GM18858 (cell line): ENCODE data around the gene AHCTF1.
"Not testable (repeated sequence)": the region's sequence is repeated elsewhere in the genome, so short reads cannot be mapped to it uniquely, and the experiment has no call there.

ENCODE experiments used
- ATAC-seq: cut with Tn5 transposase; IDR thresholded peaks from one replicate; pipeline ENCODE4 v1.9.1; 2021; ENCODE audit not compliant: unreplicated experiment

Gene AHCTF1

DNA sequence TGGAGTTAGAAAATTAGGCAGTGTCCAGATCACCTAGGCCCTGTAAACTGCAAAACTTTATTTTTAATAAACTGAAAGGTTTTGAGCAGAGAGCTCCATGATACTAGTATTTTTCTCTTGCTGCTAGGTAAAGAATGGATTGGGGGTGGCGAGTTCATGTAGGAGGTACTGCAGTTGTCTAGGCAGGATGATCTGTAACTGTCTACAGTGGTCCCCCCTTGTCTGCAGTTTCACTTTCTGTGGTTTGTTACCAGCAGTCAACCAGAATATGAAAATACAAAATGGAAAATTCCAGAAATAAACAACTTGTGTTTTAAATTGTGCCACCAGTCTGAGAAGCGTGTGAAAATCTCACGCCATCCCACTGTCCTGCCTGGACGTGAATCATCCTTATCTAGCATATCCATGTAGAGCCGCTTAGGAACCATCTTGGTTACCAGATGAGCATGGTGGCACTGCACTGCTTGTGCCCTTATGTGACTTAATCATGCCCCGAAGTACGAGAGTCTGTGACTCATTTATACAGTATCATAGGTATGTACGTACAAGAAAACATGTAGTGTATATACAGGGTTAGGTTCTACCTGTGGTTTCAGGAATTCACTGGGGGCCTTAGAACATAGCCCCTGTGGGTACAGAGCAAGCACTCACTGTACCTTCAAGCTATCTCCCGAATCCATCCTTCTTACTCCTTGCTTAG lies 94.2 kb downstream of the AHCTF1 start:
- peak; percentile 49 for ATAC-seq

DNA sequence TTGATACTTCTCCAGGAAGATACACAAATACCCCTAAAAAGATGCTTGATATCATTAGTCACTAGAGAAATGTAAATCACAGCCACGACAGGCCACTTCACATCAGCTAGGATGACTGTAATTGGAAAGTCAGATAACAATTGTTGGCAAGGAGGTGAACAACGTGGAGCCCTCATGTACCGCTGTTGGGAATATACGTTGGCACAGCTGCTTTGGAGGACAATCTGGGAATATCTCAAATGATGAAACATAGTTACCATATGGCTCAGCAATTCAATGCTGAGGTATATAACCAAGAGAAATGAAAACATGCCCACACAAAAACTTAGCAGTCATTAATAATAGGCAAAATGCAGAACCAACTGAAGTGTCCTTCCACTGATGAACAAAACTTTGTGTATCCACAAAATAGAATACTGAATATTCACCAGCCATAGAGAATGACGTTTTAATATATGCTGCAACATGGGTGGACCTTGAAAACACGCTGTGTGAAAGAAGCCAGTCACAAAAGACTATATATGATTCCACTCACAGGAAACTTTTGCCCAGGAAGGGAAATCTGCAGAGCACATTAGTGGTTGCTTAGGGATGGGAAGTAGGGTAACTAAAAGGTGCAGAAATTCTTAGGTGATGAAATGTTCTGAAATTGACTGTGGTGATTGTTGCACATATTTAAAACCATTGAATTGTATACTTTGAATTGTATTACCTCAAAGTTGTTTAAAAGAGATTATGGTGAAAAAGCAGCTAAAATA lies 95.4 kb downstream of the AHCTF1 start:
- ATAC-seq: no peak

DNA sequence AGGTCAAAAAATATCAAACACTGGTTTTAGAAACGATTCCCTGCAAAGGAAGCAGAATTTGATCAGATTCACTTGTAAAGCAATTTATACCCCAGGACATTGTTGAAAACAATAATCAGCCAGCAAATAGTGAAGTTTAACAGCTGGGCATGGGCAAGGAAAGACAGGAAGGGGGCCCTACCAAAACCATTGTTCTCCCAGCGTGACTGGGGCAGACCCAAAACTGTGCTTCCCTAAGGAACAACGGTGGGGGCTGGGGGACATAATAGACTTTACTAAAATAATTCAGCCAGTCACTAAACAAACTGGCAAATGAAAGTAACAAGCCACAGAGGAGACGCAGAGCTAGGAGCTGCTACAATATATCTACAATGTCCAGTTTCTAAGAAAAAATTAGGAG lies 100.2 kb downstream of the AHCTF1 start:
- no peak for ATAC-seq

DNA sequence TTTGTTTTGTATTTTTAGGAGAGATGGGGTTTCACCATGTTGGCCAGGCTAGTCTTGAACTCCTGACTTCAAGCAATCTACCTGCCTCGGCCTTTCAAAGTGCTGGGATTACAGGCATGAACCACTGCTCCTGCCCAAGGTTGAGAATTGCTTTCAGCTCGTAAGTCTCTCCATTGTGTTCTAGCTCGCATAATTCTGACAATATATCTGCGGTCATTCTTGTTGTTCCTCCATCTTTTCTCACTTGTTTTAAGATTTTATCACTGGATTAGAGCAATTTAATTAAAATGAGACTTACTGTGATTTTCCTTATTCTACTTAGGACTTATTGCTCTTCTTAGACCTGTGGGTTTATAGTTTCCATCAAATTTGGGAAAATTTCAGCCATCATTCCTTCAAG lies 102.9 kb downstream of the AHCTF1 start:
- ATAC-seq: no peak

DNA sequence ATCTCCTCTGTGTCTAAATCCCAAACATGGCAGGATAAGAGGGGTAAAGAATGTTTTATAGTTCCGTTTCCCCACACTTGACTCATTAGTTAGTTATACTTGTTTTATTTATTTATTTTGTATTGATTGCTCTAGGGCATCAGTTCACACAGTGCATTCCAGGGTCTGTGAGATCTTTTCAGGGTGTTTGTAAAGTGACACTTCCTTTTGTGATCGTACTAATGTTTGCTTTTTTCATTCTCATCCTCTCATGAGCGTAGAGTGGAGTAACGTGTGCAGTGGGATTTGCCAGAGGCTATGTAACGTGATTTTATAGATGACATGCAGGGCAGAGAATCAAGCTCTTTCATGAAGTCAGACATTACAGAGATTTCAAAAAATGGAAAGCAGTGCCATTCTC lies 104.4 kb downstream of the AHCTF1 start:
- ATAC-seq: no peak

DNA sequence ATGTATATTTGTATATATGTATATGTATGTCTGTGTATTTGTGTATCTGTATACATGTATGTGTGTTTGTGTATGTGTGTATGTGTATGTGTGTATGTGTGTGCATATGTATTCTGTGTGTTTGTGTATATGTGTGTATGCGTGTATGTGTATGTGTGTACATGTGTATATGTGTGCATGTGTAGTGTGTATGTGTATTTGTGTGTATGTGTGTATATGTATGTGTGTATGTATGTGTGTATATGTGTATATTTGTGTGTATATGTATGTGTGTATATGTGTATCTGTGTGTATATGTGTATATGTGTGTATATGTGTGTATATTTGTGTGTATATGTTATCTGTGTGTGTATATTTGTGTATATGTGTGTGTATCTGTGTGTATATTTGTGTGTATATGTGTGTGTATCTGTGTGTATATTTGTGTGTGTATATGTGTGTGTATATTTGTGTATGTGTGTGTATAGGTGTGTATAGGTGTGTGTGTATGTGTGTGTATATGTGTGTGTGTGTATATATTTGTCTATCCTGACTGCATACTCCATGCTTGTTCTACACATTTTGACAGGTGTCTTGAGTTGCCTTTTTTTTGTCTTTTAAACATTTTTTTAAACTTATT lies 106.1 kb downstream of the AHCTF1 start:
- ATAC-seq: no peak

DNA sequence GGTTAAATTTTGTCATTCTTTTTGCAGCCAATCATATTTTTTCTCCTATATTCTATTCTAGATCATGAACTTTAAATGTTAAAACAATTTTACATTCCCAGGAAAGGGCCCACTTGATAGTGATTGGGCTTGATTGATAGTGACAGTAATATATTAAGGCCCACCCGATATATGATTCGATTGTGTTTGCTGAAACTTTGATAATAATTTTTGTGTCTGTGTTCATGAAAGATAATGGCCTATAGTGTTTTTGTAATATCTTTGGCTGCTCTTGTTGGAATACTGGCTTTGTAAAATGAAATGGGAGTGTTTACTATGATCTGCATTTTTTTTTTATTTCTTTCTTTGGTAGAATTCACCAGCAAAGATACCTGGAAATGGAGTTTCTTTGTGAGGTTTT lies 107.2 kb downstream of the AHCTF1 start:
- ATAC-seq: no peak

DNA sequence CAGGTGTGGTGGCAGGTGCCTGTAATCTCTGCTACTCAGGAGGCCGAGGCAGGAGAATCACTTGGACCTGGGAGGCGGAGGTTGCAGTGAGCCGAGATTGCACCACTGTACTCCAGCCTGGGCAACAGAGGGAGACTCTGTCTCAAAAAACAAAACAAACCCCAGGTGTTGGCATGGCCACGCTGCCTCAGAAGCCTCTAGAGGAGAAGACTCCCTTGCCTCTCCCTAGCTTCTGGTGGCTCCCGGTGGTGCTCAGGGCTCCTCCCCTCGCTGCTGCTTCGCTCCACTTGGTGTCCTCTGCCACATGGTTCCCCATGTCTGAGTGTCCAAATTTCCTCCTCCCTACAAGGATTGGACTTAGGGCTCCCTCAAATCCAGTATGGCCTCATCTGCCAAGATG lies 109.6 kb downstream of the AHCTF1 start:
- not testable (repeated sequence) for ATAC-seq

DNA sequence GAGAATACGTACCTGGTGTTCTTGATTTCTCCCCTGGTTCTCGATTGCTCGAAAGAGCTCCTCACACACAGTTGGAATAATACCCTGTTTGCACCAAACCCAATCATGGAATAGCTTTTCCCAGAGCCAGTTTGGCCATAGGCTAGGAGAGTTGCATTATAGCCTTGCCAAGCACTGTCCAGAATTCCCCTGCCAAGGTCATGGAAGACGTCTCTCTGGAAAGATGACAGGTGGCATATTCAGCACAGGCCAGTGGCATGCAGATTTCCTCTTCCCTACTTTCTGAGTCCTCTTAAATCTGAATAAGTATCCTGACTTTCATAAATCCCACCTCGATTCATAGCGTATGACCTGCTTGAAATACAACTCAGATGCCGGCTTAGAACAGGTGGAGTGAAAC lies 111.1 kb downstream of the AHCTF1 start:
- ATAC-seq: no peak

DNA sequence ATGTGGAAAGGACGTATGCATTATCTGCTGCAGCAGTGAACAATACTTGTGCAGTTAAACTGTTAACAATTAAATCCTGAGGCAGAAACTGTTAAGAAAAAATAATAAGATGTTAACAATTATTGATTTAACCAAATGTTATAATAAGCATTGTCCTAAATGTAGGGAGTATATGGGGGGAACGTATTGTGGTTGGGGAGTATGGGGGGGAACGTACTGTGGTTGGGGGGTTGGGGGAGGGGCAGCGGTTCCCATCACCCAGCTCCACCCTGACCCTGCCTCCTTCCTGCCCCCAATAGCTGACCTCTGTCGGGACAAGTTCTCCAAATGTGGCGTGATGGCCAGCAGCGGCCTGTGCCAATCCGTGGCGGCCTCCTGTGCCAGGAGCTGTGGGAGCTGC lies 114.0 kb downstream of the AHCTF1 start:
- ATAC-seq: not testable (repeated sequence)

DNA sequence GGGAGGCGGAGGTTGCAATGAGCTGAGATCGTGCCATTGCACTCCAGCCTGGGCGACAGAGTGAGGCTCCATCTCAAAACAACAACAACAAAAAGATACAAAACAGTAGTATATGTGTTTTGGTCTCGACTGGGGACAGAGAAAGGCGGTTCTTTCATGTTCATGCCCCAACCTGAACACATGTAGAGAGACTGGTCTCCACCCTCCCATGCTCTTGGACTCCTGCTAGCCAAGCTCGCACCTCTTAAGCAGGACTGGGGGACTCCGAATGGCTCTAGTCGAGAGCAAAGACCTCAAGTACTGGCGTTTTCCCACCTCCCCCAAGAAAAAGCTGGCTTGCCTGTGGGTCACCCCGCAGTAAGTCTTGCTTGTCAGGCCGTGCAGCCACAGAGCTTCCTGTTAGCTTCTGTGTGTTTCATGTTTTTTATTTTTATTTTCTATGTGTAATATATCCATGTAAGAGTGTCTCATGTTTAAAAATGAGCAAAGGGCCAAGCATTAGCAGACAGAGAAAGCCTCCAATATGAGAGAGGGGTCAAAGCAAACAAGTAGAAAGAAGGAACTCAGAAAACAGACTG lies 116.0 kb downstream of the AHCTF1 start:
- no peak for ATAC-seq

DNA sequence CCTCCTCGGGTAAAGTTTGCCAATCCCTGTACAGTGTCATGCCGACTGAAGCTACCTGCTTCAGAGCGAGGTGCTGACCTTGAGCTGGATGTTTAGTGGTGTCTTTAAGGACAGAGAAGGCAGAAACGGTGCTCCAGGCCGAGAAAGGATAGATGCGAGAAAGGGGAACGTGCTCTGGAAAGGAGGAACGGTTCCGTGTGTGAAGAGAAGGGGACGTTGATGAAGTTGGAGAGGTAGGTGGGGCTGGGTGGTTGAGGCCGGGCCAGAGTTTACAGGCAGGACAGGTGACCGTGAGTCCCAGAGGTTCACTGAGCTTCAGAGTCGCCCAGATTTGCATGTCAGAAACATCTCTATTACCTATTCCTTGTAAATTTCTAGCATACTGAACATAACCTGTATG lies 116.9 kb downstream of the AHCTF1 start:
- ATAC-seq: no peak

DNA sequence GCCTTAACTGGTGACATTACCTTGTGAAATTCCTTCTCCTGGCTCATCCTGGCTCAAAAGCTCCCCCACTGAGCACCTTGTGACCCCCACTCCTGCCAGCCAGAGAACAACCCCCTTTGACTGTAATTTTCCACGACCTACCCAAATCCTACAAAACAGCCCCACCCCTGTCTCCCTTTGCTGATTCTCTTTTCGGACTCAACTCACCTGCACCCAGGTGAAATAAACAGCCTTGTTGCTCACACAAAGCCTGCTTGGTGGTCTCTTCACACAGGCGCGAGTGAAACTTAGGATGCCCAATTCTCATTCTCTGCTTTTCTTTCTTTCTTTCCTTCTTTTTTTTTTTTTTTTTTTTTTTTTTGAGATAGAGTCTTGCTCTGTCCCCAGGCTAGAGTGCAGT lies 118.4 kb downstream of the AHCTF1 start:
- not testable (repeated sequence) for ATAC-seq

DNA sequence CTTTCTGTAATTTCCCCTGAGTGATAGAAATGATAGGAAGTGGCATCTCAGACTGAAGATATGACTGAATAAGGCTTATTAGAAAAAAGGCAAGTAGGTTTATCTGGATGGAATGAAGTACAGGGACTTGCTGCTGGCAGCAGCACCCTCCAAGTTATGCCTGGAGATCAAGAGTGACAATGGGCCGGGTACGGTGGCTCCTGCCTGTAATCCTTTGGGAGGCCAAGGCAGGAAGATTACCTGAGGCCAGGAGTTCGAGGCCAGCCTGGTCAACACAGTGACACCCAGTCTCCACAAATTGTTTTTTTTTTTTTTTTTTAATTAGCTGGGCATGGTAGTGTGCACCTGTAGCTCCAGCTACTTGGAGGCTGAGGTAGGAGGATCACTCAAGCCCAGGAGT lies 119.8 kb downstream of the AHCTF1 start:
- ATAC-seq: no peak

DNA sequence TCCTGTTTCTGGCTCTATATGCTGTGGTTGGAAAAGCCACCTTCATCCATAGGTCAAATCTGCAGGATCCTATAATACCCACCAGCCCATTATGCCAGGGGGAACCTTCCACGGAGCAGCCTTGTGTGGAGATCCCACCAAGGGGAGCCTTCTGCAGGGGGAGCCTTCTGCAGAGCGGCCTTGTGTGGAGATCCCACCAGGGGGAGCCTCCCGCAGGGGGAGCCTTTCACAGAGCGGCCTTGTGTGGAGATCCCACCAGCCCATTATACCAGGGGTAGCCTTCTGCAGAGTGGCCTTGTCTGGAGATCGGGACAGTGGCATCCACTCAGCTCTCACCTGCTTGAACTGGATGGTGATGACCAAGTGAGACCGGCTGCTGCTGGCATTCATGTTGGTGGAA lies 122.3 kb downstream of the AHCTF1 start:
- ATAC-seq: no peak

DNA sequence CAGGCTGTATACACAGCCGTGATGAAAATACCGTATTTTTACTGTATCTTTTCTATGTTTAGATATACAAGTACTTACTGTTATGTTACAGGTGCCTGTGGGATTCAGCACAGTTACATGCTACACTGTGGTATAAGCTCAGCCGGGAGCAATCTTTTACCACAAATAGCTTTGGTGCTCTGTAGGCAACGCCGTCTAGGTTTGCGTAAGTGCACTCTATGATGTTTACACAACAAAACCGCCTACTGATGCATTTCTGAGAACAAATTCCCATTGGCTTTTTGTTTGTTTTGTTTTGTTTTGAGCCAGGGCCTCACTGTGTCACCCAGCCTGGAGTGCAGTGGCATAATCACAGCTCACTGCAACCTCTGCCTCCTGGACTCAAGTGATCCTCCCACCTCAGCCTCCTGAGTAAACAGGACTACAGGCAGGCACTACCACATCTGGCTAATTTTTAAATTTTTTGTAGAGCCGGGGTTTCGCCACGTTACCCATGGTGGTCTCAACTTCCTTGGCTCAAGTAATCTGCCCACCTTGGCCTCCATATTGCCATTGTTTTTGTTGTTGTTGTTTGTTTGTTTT lies 126.5 kb downstream of the AHCTF1 start:
- no peak for ATAC-seq

DNA sequence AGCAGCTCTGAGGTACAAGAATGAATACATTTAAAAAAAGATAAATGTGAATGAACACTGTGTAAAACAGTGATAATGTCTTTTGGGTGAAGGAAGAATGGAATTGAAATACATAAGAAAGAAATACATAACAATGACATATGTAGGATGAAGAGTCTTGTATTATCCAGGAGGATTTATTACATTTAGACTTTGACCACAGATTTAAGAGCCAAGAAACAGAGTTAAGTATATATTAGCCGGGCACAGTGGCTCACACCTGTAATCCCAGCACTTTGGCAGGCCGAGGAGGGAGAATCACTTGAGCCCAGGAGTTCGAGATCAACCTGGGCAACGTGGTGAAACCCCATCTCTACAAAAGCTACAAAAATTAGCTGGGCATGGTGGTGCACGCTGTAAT lies 127.9 kb downstream of the AHCTF1 start:
- ATAC-seq: no peak

DNA sequence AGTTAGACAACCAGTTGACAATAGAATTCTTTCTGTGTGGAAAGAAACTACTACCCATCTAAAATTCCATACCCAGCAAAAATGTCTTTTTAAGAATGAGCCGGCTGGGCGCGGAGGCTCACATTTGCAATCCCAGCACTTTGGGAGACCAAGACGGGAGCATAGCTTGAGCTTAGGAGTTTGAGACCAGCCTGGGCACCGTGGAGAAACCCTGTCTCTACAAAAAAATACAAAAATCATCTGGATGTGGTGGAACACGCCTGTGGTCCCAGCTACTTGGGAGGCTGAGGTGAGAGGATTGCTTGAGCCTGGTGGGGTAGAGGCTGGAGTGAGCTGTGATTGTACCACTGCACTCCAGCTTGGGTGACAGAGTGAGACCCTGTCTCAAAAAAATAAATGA lies 128.4 kb downstream of the AHCTF1 start:
- ATAC-seq: no peak

DNA sequence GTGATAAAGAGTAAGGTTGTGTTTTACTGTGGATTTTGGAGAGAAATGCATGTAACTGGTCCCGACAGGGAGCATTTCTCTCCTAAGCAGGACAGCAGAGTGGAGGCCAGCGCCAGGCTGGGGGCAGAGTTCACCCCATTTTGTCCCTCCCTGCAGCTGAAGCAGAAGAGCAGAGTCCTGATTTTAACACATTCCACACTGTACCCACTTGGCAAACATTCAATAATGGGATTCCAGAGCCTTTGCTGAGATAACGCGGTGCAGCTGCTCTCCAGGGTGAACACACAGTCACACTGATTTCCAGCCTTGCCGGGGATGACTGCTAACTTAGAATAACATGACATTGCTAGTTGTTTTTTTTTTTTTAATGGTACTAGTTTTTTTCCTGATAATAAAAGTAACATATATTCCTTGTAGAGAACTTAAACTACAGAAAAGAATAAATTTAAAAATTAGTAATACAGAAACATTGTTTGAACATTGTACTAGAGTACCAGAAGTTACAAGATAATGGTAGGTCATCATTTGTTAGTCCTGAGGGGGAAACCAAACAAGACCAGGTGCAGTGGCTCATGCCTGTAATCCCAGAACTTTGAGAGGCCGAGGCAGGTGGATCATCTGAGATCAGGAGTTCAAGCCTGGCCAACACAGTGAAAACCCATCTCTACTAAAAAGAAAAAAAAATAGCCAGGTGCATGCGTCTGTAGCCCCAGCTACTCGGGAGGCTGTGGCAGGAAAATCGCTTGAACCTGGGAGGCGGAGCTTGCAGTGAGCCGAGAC lies 130.3 kb downstream of the AHCTF1 start:
- ATAC-seq: no peak

DNA sequence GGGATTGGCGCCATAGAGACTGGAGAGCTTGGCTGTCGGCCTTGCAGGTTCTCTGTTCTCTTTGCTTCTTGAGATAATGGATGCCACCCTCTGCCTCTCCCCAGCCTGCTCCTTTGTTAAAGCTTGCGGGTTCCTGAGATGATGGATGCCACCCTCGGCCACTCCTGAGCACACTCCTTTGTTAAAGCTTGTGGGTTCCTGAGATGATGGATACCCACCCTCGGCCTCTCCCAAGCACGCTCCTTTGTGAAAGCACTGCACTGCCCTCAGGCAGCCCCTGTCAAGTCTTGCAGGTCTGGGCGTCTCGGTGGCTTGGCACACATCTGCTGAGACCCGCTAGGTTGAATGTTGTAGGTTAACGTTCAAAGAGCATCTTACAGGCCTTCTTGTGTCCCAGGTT lies 131.0 kb downstream of the AHCTF1 start:
- ATAC-seq: no peak

DNA sequence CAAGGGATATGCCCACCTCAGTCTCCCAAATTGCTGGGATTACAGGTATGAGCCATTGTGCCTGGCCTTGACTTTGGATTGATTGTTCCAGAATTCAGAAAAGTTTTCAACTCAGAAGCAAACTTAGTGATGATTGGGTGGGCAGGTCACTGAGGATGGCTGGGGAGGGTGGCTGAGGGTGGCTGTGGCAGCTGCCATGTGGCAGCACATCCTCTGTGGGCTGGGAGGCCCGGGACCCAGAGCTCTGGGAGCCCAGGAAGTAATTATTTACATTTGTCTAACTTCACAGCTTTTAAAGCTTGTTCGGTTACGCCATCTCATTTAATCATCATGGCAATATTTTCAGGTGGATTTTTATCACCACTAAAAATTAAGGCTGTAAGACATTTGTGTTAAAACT lies 131.4 kb downstream of the AHCTF1 start:
- no peak for ATAC-seq
